AG04450 (cell line): ENCODE measurements around the gene NRIP1. TPM values are rescaled to one million over a fixed set of nuclear protein-coding genes. Genes with fewer than 3 reads are reported as not detected.

Experiments
- CTCF ChIA-PET: fragments of 300-600, 350-600 bp; formaldehyde crosslinking; extraction: SDS; loops from one replicate; lab custom pipeline; 2022; ENCODE audit warnings: antibody characterized with exemption, inconsistent platforms; lab: Charles Lee
- POLR2A ChIA-PET: fragments of 350-600 bp; formaldehyde crosslinking; extraction: SDS; loops from one replicate; lab custom pipeline; 2021; ENCODE audit warnings: antibody characterized with exemption, inconsistent platforms; lab: Yijun Ruan, JAX
- DNase-seq: peaks from one replicate; pipeline ENCODE4 v3.0.0-alpha.2; 2011; ENCODE audit warnings: low read depth, low spot score
- H3K27ac ChIP-seq: one replicate; pipeline ENCODE4 v1.5.1; 2012; ENCODE audit warnings: low read depth, low read length, control low read depth
- H3K27me3 ChIP-seq: one replicate; pipeline ENCODE4 v1.6.0; 2012; ENCODE audit warnings: low read length; ENCODE audit not compliant: control insufficient read depth, insufficient read depth
- H3K4me3 ChIP-seq: 2 replicates; pipeline ENCODE4 v1.5.1; 2011; ENCODE audit warnings: mild to moderate bottlenecking, low read depth, low read length, control low read depth
- H3K9me3 ChIP-seq: 2 replicates; pipeline ENCODE4 v1.5.1; 2012; ENCODE audit warnings: low read length; ENCODE audit not compliant: control insufficient read depth, insufficient read depth
- polyA plus RNA-seq: library from polyadenylated mRNA; depleted of rRNA; stranded (reverse); fragments of >200 nt; gene quantifications from 2 replicates; pipeline ENCODE4 v1.2.3, GENCODE V29; 2011
- TF ChIP-seq, protein P1 (sequence below): IDR thresholded peaks from 2 replicates; pipeline ENCODE4 v1.5.1; 2011; ENCODE audit warnings: low read depth, low read length, control low read depth, inconsistent platforms

The NRIP1 gene
- polyA plus RNA-seq, 1 experiment: 22.6 TPM

DNA sequence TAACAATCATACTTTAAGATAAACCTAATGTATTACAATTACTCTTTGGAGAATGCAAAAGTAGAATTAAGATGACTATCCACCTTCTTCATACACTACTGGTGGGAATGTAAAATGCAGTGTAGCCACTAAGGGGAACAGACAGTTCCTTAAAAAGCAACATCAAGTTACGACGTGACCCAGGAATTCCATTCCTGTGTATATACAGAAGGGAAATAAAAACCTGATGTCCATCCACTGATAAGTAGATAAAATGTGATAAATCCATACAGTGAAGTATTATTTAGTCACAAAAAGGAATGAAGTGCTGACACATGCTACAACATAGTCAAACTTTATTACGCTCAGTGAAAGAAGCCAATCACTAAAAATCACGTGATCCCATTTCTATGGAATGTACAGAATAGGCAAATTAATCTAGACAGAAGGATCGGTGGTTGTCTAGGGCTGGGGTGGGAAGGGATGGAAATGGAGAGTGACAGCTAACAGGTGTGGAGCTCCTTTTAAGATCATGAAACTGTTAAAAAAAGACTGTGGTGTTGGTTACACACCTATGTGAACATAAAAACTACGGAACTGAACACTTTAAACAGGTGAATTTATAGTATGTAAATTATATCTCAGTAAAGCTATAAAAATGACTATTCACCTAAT, 42.1 kb downstream of the NRIP1 start:
- Histone ChIP-seq H3K9me3 (no peaks in the 10 kb centered on the region), H3K4me3 (no peak overlapping the region), H3K27me3 (no peaks in the 10 kb centered on the region), H3K27ac (no peak overlapping the region)
- ChIA-PET POLR2A (no interaction called here), CTCF (no interaction called here)
- DNase-seq: no peak
- TF ChIP-seq, protein P1, sequence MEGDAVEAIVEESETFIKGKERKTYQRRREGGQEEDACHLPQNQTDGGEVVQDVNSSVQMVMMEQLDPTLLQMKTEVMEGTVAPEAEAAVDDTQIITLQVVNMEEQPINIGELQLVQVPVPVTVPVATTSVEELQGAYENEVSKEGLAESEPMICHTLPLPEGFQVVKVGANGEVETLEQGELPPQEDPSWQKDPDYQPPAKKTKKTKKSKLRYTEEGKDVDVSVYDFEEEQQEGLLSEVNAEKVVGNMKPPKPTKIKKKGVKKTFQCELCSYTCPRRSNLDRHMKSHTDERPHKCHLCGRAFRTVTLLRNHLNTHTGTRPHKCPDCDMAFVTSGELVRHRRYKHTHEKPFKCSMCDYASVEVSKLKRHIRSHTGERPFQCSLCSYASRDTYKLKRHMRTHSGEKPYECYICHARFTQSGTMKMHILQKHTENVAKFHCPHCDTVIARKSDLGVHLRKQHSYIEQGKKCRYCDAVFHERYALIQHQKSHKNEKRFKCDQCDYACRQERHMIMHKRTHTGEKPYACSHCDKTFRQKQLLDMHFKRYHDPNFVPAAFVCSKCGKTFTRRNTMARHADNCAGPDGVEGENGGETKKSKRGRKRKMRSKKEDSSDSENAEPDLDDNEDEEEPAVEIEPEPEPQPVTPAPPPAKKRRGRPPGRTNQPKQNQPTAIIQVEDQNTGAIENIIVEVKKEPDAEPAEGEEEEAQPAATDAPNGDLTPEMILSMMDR: peak; percentile 17; the same call in 1 of the 2 replicates

DNA sequence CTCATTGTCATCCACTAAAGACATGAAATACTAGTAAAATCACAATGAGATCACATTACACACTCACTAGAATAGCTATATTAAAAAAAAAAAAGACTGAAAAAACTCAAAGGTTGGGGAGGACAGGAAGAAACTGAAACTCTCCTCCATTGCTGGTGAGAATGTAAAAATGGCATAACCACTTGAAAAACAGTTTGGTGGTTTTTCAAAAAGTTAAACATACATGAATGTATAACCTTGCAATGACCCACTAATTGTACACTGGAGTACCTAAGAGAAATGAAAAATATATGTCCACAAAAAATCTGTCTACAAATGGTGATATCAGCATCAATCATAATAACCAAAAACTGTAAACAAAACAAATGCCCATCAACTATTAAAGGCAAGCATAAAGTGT, 44.0 kb downstream of the NRIP1 start:
- DNase-seq: no peak
- no peak overlapping the region for H3K27ac ChIP-seq
- ChIA-PET CTCF (no interaction called here), POLR2A (interaction anchor here (0.6 kb wide), 1 partner anchor 11 kb away, joined by 7 read pairs; no protein-coding TSS in a partner anchor)
- no peaks in the 10 kb centered on the region for H3K9me3 ChIP-seq
- no peaks in the 10 kb centered on the region for H3K27me3 ChIP-seq
- no peak overlapping the region for H3K4me3 ChIP-seq
- TF ChIP-seq, protein P1: no peak

DNA sequence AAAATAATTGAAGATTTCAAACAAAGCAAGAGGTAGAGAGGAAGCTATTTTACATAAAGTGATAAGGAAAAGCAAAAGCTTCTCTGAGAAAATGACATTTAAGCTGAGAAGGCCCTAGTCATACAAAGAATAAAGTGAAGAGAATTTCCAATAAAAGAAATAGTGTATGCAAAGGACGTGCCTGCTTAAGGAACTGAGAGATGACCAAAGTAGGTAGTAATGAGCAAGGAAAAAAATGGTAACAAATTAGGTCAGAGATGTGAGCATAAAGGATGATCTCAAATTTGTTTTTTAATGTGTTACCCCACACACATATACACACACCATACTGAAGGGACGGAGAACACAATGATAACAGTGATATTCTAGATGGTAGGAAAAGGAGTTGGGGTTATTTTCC, 46.4 kb downstream of the NRIP1 start:
- no peak for DNase-seq
- H3K4me3 ChIP-seq: no peak overlapping the region
- POLR2A ChIA-PET: no interaction called here
- TF ChIP-seq, protein P1: no peak
- H3K9me3 ChIP-seq: no peaks in the 10 kb centered on the region
- no peaks in the 10 kb centered on the region for H3K27me3 ChIP-seq
- CTCF ChIA-PET: no interaction called here
- no peak overlapping the region for H3K27ac ChIP-seq

DNA sequence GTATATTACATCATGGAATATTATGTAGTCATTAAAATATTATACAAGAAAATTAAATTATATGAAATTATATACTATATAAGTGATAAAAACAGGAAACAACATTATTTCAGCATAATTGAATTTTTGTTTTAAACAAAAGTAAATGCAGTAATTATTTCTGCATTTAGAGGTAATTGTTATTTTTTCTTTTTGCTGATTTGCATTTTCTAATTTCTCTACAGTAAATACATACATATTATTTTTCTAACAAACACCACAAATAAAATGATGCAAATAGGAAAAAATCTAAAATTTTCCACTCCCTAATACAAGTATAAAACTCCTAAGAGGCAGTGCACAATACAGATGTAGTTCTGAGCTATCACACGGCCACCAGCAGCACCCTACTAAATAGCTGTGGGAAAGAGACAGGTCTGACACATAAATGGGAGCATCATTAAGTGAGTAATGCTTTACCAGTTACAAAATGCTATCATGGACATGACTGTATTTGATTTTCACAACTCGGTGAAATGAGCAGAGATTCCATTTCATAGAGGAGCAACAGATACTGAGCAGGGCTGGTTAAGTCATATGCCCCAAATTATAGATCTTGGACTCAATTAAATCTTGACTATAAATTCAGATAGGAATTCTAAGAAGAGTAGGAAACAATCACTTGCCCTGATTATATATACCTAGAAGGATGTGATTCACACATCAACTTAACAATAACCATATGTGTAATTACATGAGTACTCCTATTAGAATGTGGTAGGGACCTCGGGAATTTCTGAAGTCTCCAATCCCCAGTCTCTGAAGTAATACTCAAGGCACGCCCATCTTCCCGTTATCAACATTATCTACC, 49.0 kb downstream of the NRIP1 start:
- DNase-seq: peak; percentile 56
- Histone ChIP-seq H3K27ac (peak overlapping the region; percentile 79), H3K27me3 (no peaks in the 10 kb centered on the region), H3K4me3 (no peak overlapping the region), H3K9me3 (peaks cover 3% of the 10 kb centered on the region; the same call in 1 of the 2 replicates)
- TF ChIP-seq, protein P1: no peak
- ChIA-PET POLR2A (no interaction called here), CTCF (no interaction called here)

DNA sequence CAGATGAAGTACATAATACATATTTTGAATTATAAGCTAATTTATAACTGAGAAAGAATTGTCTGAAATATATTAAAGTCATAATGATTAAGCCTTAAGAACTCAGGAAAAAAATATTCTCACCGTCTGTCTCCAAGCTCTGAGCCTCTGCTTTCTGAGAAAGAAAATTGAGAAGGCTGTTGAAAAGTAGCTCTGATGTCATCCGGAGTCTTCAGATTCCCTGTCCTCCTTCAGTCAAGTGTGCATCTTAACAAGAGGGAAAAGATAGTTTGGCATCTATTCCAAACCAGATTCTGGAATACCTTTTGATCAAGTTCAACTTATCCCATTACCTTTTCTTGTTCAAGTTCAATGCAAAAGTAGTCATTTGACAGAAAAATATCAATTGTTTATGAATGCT, 50.6 kb downstream of the NRIP1 start:
- POLR2A ChIA-PET: no interaction called here
- Histone ChIP-seq H3K4me3 (no peak overlapping the region), H3K27me3 (no peaks in the 10 kb centered on the region), H3K9me3 (peaks cover 3% of the 10 kb centered on the region; the same call in 1 of the 2 replicates), H3K27ac (no peak overlapping the region)
- TF ChIP-seq, protein P1: no peak
- DNase-seq: no peak
- CTCF ChIA-PET: no interaction called here
